Left ventricle myocardium superior (tissue), 1 donor: ENCODE results near the gene HSPB3. TPM values are rescaled to one million over a fixed set of nuclear protein-coding genes. Genes with fewer than 3 reads are reported as not detected.
"Not testable (repeated sequence)": the region's sequence is repeated elsewhere in the genome, so short reads cannot be mapped to it uniquely, and the experiment has no call there.

Experiments
- ATAC-seq: fragments of 200-7000 bp; cut with Tn5 transposase; one replicate; pipeline ENCODE4 v1.9.1; 2020; ENCODE audit warnings: mild to moderate bottlenecking, moderate library complexity
- DNase-seq: peaks from one replicate; pipeline ENCODE4 v3.0.0-alpha.2; 2020
- intact Hi-C: fragments of 100-400 bp; cut with micrococcal nuclease; formaldehyde crosslinking; loops from one replicate; pipeline ENCODE4 v1.11.0; 2022
- total RNA-seq: library from RNA; stranded (reverse); fragmentation: NEBNext Ultra II Directional; extraction: Animal tissue kit (Norgen Biotek cat#: 25700); gene quantifications from one replicate; pipeline ENCODE4 v1.2.1, GENCODE V29; 2021
- donor health status: DM: no; HTN: yes; CAD: no; lungs with severe emphysema.

Gene HSPB3
- total RNA-seq, 1 donor from 2014 or later: 492 TPM

DNA sequence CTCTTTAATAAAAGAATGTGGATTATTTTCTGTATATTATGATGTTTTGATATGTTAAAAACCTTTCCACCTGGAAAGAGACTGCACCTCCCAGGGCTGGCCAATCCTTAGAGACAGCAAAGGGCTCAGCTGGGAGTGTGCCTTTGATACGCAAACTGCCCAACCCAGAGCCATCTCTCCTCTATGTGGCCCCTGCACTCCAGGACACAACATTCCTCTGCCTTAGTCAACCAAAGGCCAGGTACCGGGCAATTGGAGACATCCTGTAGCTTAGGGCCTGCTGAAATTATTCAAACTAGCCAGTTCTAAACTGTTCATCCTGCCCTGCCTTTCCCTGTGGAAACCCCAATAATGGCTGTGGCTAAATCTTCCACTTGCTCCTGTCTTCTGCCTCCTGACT is 5.0 kb upstream of the HSPB3 start:
- no peak for DNase-seq
- intact Hi-C loops: no loop called here
- no peak for ATAC-seq

DNA sequence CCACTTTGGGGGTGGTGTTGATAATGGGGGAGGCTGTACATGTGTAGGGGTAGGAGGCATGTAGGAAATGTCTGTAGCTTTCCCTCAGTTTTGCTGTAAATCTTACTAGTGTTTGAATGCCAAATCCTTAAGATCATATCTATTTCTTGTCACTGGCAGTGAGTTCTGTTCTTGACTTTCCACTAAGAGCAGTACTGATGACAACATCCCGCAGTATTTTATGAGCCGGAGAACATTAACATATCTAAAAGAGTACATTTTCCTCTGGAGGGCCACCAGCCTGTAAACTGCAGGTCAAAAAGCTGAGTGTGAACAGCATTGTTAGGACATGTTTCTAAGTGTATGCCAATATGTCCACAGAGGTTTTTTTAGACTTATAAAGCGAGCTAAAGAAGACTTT is 2.5 kb upstream of the HSPB3 start:
- intact Hi-C loops: no loop called here
- no peak for DNase-seq
- no peak for ATAC-seq

DNA sequence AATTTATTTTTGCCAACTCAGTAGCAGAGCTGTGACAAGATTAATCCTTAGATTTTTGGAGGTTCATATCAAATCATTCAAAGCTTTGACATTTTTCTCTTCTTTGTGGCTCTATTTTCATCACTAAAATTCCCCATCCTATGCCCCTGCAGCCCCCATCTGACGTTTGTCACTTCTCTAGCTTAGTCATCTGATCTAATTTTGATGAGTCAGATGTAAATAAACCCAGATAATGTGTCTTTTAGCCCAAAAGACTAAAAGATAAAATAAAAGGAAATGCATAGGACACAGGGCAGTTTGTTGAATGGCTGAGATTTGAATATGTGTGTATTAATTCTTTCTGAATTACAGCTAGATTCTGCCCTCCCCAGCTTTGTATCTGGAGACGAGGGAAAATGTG is 897 bp upstream of the HSPB3 start:
- intact Hi-C loops: no loop called here
- no peak for DNase-seq
- no peak for ATAC-seq

DNA sequence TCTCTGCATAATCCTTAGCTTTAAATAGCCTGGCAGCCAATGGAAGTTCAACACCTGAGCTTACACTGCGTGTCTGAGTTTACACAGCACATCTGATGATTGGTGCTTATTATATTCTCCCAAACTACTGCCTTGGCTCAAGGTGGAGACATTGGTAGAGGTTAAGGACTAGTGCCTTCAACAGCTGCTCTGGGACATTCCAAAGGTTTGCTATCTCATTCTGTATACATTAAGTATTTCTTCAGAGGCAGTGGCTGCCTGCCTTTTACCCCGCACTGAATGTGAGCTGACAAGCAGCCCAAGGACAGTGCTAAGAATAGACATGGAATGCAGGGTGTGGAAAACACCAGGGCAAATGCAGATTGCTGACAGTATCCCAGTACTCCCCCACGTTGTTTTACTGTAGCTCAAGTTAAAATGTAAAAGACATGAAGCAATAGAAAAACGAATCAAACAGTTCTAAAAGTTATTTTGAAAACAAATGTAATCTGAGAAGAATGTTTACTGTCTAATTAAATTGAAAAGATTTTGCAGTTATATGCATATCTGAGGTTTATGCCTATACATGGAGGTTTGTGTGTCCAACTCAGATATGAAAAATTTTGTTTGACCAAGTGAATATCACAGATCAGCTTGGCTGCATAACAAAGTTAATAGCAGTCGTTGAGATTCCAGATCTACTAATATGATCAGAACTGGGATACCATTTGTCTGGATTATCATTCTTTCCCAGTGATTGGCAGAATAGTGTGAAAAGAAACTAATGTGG is 1.8 kb downstream of the HSPB3 start:
- peak; percentile 42 for DNase-seq
- intact Hi-C loops: no loop called here
- peak; percentile 75 for ATAC-seq

DNA sequence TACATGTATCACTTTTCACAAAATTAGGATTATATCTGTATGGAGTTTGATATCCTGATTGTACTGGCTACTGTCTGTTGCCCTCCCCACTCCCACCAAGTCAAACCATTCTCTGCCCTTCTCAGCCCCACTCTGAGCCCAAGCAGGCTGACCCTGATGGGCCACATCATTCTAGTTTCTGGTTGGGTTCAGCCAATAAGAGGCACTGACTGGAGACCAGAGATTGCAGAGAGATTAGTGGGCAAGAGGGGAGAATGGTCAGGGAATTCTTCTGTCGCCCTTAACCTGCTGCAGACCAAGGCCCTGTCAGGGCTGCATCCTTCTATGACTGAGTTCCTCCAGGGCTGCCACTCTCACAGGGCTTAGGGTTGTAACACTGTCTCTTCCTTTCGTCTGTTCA is 2.7 kb downstream of the HSPB3 start:
- DNase-seq (no peak), ATAC-seq (peak; percentile 24)
- intact Hi-C loops: no loop called here

DNA sequence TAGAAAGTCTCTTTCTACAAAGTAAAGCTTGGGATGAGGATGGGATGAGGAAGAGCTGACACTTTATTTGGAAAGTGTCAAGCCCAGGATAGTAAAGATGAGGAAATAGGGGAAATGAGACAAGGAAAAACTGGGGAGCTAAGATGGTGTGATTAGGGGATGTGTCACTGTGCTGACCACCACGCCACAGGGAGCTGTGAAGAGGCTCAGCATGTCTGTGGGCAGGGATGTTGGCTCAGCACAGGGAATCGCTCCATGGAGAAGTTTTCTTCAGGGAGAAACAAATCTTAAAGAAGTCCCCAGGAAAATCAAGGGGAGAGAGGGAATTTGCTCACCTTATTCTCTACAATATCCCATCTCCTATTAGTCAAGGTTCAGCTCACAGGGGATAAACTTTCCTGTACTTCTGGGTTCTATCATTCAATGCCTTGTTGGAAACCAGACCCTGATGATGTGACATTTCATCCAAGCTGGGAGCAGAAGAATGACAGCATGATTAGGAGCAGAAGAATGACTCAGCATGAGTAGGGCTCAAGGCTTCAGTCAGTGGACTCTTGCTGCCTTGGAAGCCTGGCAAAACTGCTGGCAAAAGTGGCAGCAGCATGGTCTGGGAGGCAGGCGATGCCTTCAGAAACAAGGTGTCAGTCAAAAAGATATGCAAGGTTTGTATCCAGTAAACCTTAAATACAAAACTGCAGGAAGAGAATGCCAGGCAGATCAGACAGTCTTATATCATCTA is 4.9 kb downstream of the HSPB3 start:
- ATAC-seq: peak; percentile 52
- intact Hi-C loops: no loop called here
- DNase-seq: peak; percentile 37

DNA sequence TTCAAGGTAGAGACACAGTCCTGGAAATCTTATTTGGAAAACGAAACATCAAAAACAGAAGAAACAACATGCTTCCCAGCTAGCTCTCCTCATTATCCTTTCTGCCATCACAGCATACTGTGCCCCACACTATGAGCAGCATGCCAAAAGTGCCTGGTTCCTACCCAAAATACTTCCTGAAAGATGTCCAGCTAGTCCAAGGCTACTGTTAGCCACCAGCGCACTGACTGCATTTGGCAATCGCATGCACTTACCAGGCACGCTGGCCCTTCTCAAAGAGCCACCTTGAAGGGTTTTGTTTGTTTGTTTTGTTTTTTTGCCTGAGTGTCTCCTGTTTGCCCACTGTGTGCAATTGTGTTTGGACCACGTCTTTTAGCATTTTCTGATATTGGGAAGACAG is 6.8 kb downstream of the HSPB3 start:
- no peak for DNase-seq
- no peak for ATAC-seq
- intact Hi-C loops: no loop called here

DNA sequence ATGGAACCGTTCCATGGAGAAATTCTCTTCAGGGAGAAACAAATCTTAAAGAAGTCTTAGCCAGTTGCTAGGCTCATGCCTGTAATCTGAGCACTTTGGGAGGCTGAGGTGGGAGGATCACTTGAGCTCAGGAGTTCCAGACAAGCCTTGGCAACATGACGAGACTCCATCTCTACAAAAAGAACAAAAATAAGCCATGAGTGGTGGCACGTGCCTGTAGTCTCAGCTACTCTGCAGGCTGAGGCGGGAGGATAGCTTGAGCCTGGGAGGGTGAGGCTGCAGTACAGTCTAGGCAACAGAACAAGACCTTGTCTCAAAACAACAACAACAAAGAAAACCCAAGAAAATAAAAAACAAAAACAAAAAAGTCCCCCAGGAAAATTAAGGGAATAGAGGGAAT is 8.2 kb downstream of the HSPB3 start:
- no peak for DNase-seq
- intact Hi-C loops: no loop called here
- ATAC-seq: peak; percentile 39

DNA sequence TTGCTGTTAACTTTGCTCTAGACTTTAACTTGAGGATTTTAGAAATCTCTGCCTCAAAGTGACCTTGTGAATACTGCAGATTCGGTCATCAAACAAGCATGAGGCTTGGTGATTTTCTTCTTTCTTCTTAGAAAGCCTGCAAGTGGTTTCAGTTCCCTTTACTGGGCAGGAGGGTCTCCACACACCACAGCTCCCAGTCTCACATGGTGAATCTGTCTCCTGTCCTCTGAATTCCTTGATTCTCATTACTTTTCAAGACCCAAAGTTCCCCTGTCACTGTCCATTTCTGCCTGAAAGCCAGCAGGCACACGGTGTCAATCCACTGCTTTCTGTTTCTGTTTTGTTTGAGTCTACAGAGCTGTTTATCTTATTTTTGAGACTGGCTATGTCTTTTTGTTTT is 14.1 kb downstream of the HSPB3 start:
- intact Hi-C loops: no loop called here
- ATAC-seq (peak; percentile 54), DNase-seq (no peak)

DNA sequence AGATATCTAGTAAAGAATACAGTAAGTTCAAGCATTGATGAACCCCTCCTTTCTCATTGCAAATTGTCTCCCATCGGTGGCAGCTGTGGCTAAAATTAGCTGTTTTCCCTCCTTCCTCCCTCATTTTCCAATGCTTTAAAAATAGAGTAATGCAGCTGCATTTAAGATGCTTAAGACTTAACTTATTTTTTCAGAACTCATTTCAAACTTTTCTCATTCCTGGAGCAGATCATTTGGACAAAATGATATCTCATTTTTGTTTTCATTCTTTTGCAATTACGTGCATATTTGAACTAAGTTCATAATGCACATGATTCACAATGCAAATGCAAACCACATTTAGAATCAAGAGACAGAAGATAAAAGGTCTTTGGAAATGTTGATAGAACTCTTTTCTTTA is 14.6 kb downstream of the HSPB3 start:
- no peak for DNase-seq
- intact Hi-C loops: no loop called here
- ATAC-seq: no peak

DNA sequence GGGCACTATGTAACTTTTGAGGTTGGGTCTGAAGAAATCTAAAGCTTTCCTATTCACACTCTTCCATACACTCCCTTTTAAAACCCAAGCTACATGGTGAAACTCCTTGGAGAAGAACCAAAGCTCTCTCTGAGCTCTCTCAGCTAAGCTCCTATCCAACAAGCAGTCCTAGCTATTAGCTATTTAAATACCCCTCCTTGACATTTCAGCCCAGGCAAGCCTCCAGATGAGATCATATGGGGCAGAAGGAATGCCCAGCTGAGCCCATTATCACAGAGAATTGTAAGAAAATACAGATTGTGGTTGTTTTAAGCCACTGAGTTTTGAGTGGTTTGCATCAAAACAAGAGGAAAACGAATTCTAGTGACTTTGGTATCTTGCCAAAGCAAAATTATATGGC is 15.2 kb downstream of the HSPB3 start:
- ATAC-seq: peak; percentile 71
- intact Hi-C loops: no loop called here
- no peak for DNase-seq

DNA sequence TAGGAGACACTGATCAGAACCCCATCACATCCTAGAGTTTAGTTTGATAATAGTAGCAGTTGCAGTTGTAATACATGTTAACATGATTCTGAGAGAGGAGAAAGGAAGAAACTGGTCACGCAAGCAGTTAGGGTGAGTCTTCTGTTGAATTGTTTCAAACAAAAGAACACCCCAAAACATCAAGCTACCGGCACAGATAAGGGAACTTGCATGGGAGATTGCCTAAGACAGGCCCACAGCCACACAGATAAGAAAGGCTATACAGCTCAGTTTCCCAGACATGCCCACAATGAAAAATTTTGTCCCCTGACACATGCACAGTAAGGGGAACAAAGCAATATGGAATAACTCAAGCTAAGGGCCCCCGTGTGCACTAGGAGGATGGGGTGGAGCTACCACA is 15.9 kb downstream of the HSPB3 start:
- intact Hi-C loops: no loop called here
- ATAC-seq (no peak), DNase-seq (no peak)

DNA sequence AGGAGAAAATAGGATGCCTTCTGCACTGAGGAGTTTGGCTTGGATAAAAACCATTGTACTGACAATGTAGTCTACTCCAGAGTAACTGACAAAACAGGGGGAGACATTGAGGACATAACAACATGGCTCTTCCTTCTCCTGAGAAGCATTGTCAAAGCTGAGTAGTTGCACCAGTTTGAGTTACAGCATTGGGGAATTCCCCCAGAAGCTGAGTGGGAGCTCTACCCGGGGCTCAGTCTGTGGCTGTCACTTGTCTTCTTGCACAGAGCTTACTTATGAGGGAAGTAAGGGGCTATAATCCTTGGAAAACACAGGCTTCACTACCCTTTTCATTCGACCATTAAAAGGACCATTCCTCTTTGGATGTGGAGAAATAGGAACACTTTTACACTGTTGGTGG is 21.2 kb downstream of the HSPB3 start:
- no peak for DNase-seq
- ATAC-seq: no peak
- intact Hi-C loops: no loop called here

DNA sequence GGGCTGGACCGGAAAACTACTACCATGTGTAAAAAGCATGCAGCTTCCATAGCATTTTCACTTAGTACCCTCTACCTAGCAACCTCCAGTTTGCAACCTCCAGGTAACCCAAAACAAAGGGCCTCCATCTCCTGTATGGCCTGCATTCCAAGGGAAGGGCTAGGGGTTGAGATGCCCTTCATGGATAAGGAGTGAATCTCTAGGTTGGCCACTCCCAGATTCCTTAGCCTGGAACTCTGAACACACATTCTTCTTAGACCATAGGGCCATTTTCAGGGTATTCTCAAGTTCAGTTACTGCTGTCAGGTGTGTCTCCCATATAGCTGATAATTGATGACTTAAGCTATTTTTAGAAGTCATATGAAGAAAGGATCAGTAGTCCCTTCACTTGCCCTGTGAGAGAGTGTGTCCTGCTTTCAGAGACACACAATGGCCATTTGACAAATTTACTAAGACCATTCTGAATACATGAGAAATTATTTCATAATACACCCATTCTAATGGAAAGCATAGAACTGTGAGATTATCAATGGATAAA is 22.5 kb downstream of the HSPB3 start:
- intact Hi-C loops: no loop called here
- no peak for ATAC-seq
- DNase-seq: no peak

DNA sequence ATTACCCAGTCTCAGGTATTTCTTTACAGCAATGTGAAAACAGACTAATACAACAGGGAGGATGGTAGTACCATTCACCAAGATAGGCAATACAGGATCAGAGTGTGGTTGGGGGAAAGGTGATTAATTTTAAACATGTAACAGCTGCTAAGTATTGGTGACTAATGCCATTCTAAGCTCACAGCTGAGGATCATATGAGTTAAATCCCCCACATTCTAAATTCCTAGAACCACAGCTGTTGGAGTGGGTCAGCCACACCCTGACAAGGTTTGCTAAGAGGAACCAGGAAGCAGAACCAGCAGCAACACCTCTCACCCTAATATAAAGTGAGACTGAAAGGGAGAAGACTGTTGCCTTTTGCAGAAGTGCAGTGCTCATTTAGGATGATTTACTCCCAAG is 24.8 kb downstream of the HSPB3 start:
- DNase-seq (no peak), ATAC-seq (no peak)
- intact Hi-C loops: no loop called here

DNA sequence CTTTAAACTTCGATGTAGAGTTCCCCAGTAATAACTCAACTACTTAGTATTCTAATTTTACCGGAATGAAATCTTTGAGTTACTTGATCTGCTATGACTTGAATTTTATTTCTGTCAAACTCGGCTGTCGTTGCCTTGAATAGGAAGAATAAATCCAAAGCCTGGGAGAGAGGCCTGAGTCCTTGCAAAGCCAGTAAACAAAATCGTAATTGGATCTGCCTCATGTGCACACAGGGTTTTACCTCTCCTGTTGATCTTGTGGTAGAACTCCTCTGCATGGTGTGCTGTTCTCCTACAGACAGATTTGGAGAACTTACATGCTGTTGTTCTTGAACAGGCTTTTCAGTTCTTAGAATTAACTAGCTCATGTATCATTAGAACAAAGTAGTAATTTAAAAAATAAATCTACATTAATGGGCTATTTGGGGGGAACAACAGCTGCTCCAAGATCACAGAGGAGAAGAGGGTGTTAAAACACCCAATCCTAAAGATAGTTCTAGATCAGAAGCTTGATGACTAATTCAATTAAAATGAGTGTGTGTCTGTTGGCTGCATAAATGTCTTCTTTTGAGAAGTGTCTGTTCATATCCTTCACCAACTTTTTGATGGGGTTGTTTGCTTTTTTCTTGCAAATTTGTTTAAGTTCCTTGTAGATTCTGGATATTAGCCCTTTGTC is 28.9 kb downstream of the HSPB3 start:
- intact Hi-C loops: no loop called here
- no peak for ATAC-seq

DNA sequence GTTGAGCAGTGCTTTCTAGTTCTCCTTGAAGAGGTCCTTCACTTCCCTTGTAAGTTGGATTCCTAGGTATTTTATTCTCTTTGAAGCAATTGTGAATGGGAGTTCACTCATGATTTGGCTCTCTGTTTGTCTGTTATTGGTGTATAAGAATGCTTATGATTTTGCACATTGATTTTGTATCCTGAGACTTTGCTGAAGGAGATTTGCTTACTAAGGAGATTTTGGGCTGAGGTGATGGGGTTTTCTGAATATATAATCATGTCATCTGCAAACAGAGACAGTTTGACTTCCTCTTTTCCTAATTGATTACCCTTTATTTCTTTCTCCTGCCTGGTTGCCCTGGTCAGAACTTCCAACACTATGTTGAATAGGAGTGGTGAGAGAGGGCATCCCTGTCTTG is 30.2 kb downstream of the HSPB3 start:
- ATAC-seq, intact Hi-C loops, DNase-seq: not testable (repeated sequence)

More for the DNA sequence above, 28.9 kb downstream of the HSPB3 start:
- DNase-seq: no peak

DNA sequence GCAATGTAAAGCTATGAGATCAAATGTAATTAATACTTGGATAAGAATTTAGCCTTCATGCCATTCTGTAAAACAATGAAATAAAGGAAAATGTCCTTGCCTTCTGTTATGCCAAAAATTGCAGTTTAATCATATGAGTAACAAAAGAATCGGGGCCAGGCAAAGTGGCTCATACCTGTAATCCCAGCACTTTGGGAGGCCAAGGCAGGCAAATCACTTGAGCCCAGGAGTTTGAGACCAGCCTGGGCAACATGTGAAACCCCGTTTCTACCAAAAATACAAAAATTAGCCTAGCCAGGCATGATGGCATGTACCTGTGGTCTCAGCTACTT is 34.1 kb downstream of the HSPB3 start:
- DNase-seq, ATAC-seq, intact Hi-C loops: not testable (repeated sequence)

DNA sequence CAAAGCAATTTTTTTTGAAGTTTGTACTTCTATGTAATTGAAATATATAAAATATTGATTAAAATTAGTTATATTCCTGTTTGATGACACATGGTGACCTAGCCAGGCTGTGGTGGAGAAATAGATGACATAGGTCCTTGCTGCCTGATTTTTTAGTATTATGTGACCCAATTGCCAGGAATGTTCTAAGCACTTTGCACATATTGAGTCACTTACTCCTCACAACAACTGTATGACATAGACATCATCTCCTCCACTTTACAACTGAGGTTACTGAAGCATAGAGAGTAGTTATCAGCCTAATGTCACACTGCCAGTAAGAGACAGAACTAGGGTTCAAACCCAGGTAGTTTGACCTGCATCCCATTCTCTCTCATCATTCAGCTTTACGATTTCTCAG is 35.8 kb downstream of the HSPB3 start:
- intact Hi-C loops: no loop called here
- DNase-seq: no peak
- ATAC-seq: no peak

DNA sequence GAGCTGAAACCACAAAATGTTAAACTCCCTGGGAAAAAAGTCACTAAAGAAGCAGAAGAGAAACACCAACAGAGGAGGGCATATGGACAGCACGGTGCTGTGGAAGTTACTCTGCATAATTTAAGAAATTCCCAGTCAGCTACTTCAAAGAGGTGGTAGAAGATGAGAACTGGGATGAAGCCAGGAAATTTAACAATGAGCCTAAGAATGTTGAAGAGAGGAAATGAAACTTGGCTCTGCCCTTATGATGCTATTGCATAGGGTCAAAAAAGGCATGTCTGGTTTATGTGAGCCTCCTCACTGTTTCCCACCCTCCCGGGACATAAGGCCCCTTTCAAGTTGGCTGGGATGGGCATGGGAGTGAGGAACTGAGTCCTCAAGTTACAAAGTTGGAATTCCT is 36.7 kb downstream of the HSPB3 start:
- no peak for ATAC-seq
- intact Hi-C loops: no loop called here
- DNase-seq: no peak
